ENCODE data around the gene CORO6. TPM values are rescaled to one million over a fixed set of nuclear protein-coding genes. Genes with fewer than 3 reads are reported as not detected.

The CORO6 gene
- total and polyA plus RNA-seq, 2 of the 13 experiments (the other 11 are each of a cell fraction or from before 2014, with no cell fraction given), result 0.42 to 0.82 TPM

GRCh38 chr17:29610395-29610794, 12.3 kb downstream of the CORO6 start:
- H3K36me3 ChIP-seq (replicated peaks in 1 of 2; ENCODE audit: control insufficient read depth in 1 of 2, insufficient read depth in 2 of 2, low read length in 2 of 2), result no peaks in the 10 kb centered on the region
- no peak overlapping the region for H3K4me3 ChIP-seq (replicated peaks in 1 of 3; ENCODE audit: insufficient read depth in 1 of 3, low read depth in 2 of 3, low read length in 3 of 3)
- ATAC-seq, result no peak
- ChIA-PET POLR2A (no interaction called here), CTCF (ENCODE audit: low intra/inter-chr PET ratio, low total read pairs) (no interaction called here)
- H3K9ac ChIP-seq (ENCODE audit: insufficient read depth, low read depth, low read length), result no peak overlapping the region
- H4K20me1 ChIP-seq (ENCODE audit: insufficient read depth, low read length), result no peaks in the 10 kb centered on the region
- in situ Hi-C loops (cut with HindIII; ENCODE audit: extremely low pct_ligation_motif_present, low pct_unique_long_range_greater_than_20kb) (no loop called here), intact Hi-C loops (cut with micrococcal nuclease; ENCODE audit: unreplicated experiment) (no loop called here)
- H3K79me2 ChIP-seq (ENCODE audit: insufficient read depth, low read length), result no peaks in the 10 kb centered on the region
- no TSS peak for BruUV-seq (replicated peaks)
- no peak overlapping the region for H3K27ac ChIP-seq (ENCODE audit: extremely low read length, insufficient read depth, low read length)
- H3K4me2 ChIP-seq (ENCODE audit: low read depth, low read length), result no peak overlapping the region
- no peak for DNase-seq (ENCODE audit: low spot score)
- no peak overlapping the region for H2AFZ ChIP-seq (ENCODE audit: low read length)
- peaks cover 6 to 19% of the 10 kb centered on the region in 2 experiments; a peak in 4 of 5 replicates for H3K27me3 ChIP-seq (ENCODE audit: control insufficient read depth in 1 of 2, insufficient read depth in 2 of 2, low read length in 2 of 2)
- no peaks in the 10 kb centered on the region for H3K9me3 ChIP-seq (ENCODE audit: low read length)
- H3K4me1 ChIP-seq (ENCODE audit: insufficient read depth, low read length), result peaks cover 27% of the 10 kb centered on the region
- FAIRE-seq, result no peak
- whole genome bisulfite sequencing (ENCODE audit: low lambda C conversion rate), result 43% methylated on average over 3 of the region's 3 CpGs
- TF ChIP-seq ZNF44 (CRISPR knock-in tag; IDR thresholded peaks at IDR 0.05) (no peak), ZNF274 (CRISPR knock-in tag; IDR thresholded peaks at IDR 0.05) (no peak), MIER3 (CRISPR knock-in tag; IDR thresholded peaks at IDR 0.05; ENCODE audit: borderline replicate concordance) (no peak), ZNF563 (CRISPR knock-in tag; IDR thresholded peaks at IDR 0.05) (no peak), ZNF280D (CRISPR knock-in tag; IDR thresholded peaks at IDR 0.05) (no peak), USF2 (IDR thresholded peaks at IDR 0.05; ENCODE audit: low read depth, low read length) (no peak), USF2 (CRISPR knock-in tag; IDR thresholded peaks at IDR 0.05; ENCODE audit: borderline replicate concordance) (no peak), ZNF207 (IDR thresholded peaks at IDR 0.05; ENCODE audit: borderline replicate concordance) (no peak), NFATC3 (CRISPR knock-in tag; IDR thresholded peaks at IDR 0.05) (no peak), SRF (IDR thresholded peaks at IDR 0.05; ENCODE audit: low read depth, low read length) (no peak), TEAD2 (CRISPR knock-in tag; IDR thresholded peaks at IDR 0.05) (no peak), SRSF9 (IDR thresholded peaks at IDR 0.05; ENCODE audit: borderline replicate concordance, insufficient read depth, low read depth, low read length, poor library complexity, severe bottlenecking) (no peak), SMYD3 (CRISPR knock-in tag; IDR thresholded peaks at IDR 0.05) (no peak), ZBTB14 (CRISPR knock-in tag; IDR thresholded peaks at IDR 0.05) (no peak), DDIT3 (CRISPR knock-in tag; IDR thresholded peaks at IDR 0.05) (no peak), EZH2 (conservative IDR thresholded peaks at IDR 0.05; ENCODE audit: low read depth, low read length) (no peak), TOE1 (CRISPR knock-in tag; IDR thresholded peaks at IDR 0.05) (no peak), ZKSCAN8 (CRISPR knock-in tag; IDR thresholded peaks at IDR 0.05; ENCODE audit: borderline replicate concordance) (no peak), ZNF12 (CRISPR knock-in tag; IDR thresholded peaks at IDR 0.05) (no peak), MXD3 (CRISPR knock-in tag; IDR thresholded peaks at IDR 0.05) (no peak)
